T-helper 2 cell treated with Interferon-gamma antibody and Interleukin-4, amounts not matched to agents 5 μg/mL and 100 μg/mL, for 36 hours (primary cell): ENCODE results near the gene EDDM13.
"Not testable (repeated sequence)": the region's sequence is repeated elsewhere in the genome, so short reads cannot be mapped to it uniquely, and the experiment has no call there.

Experiments used
- DNase-seq: peaks from one replicate; pipeline ENCODE4 v3.0.0; 2021; ENCODE audit warnings: low spot score
- H3K27ac Mint-ChIP-seq: one replicate; pipeline ENCODE4 v1.8.0; 2021; ENCODE audit warnings: mild to moderate bottlenecking, mixed read lengths
- H3K27me3 Mint-ChIP-seq: one replicate; pipeline ENCODE4 v1.8.0; 2021; ENCODE audit warnings: low read depth, mixed read lengths
- H3K36me3 Mint-ChIP-seq: one replicate; pipeline ENCODE4 v1.8.0; 2021; ENCODE audit warnings: low read depth, mixed read lengths
- H3K4me1 Mint-ChIP-seq: one replicate; pipeline ENCODE4 v1.8.0; 2021; ENCODE audit warnings: low read depth, mixed read lengths
- H3K4me3 Mint-ChIP-seq: one replicate; pipeline ENCODE4 v1.8.0; 2022; ENCODE audit warnings: mild to moderate bottlenecking, moderate library complexity, mixed read lengths
- H3K9me3 Mint-ChIP-seq: one replicate; pipeline ENCODE4 v1.8.0; 2021; ENCODE audit warnings: mixed read lengths

Gene EDDM13

GRCh38 chr19:56272161-56272798 is at the start of gene EDDM13:
Gene EDDM13, plus strand, starts transcription at chr19:56272748. Its CDS starts 87 bp downstream, at chr19:56272835.
- Mint-ChIP-seq H3K4me1 (no peaks in the 10 kb centered on the region), H3K27me3 (no peaks in the 10 kb centered on the region), H3K4me3 (no peak within 1 kb of the TSS), H3K27ac (no peak within 1 kb of the TSS), H3K36me3 (no peaks in the 10 kb centered on the region), H3K9me3 (no peaks in the 10 kb centered on the region)
- no peak for DNase-seq

- no peak overlapping the region for H3K4me3 Mint-ChIP-seq
- H3K27ac Mint-ChIP-seq: no peak overlapping the region
- no peaks in the 10 kb centered on the region for H3K9me3 Mint-ChIP-seq
- no peaks in the 10 kb centered on the region for H3K4me1 Mint-ChIP-seq
- no peaks in the 10 kb centered on the region for H3K36me3 Mint-ChIP-seq
- peaks cover 9% of the 10 kb centered on the region for H3K27me3 Mint-ChIP-seq
- DNase-seq: no peak
Observed at GRCh38 chr19:56222901-56223300, 49.6 kb upstream of the EDDM13 start.

GRCh38 chr19:56223481-56223880 is 49.1 kb upstream of the EDDM13 start:
- no peaks in the 10 kb centered on the region for H3K36me3 Mint-ChIP-seq
- H3K27me3 Mint-ChIP-seq: peaks cover 7% of the 10 kb centered on the region
- H3K27ac Mint-ChIP-seq: no peak overlapping the region
- no peak for DNase-seq
- no peak overlapping the region for H3K4me3 Mint-ChIP-seq
- H3K4me1 Mint-ChIP-seq: no peaks in the 10 kb centered on the region
- H3K9me3 Mint-ChIP-seq: no peaks in the 10 kb centered on the region

- no peak overlapping the region for H3K4me3 Mint-ChIP-seq
- no peak for DNase-seq
- H3K27ac Mint-ChIP-seq: no peak overlapping the region
- no peaks in the 10 kb centered on the region for H3K27me3 Mint-ChIP-seq
- H3K36me3 Mint-ChIP-seq: no peaks in the 10 kb centered on the region
- H3K4me1 Mint-ChIP-seq: no peaks in the 10 kb centered on the region
- no peaks in the 10 kb centered on the region for H3K9me3 Mint-ChIP-seq
Observed at GRCh38 chr19:56245121-56245740, 27.3 kb upstream of the EDDM13 start.

GRCh38 chr19:56245764-56246163 is 26.8 kb upstream of the EDDM13 start:
- H3K36me3 Mint-ChIP-seq, H3K4me3 Mint-ChIP-seq, DNase-seq, H3K4me1 Mint-ChIP-seq, H3K9me3 Mint-ChIP-seq, H3K27me3 Mint-ChIP-seq, H3K27ac Mint-ChIP-seq: not testable (repeated sequence)

GRCh38 chr19:56248736-56249338 is 23.7 kb upstream of the EDDM13 start:
- H3K27ac Mint-ChIP-seq, H3K36me3 Mint-ChIP-seq, H3K4me3 Mint-ChIP-seq, H3K27me3 Mint-ChIP-seq, DNase-seq, H3K4me1 Mint-ChIP-seq, H3K9me3 Mint-ChIP-seq: not testable (repeated sequence)

GRCh38 chr19:56252699-56253422 is 19.7 kb upstream of the EDDM13 start:
- no peaks in the 10 kb centered on the region for H3K27me3 Mint-ChIP-seq

GRCh38 chr19:56253737-56254136 is 18.8 kb upstream of the EDDM13 start:
- no peak for DNase-seq
- no peak overlapping the region for H3K27ac Mint-ChIP-seq
- no peaks in the 10 kb centered on the region for H3K4me1 Mint-ChIP-seq
- no peaks in the 10 kb centered on the region for H3K27me3 Mint-ChIP-seq
- no peak overlapping the region for H3K4me3 Mint-ChIP-seq
- no peaks in the 10 kb centered on the region for H3K36me3 Mint-ChIP-seq
- H3K9me3 Mint-ChIP-seq: peaks cover 5% of the 10 kb centered on the region

More at GRCh38 chr19:56252699-56253422, 19.7 kb upstream of the EDDM13 start:
- Mint-ChIP-seq H3K4me3 (no peak overlapping the region), H3K9me3 (peaks cover 5% of the 10 kb centered on the region), H3K36me3 (no peaks in the 10 kb centered on the region), H3K4me1 (no peaks in the 10 kb centered on the region), H3K27ac (no peak overlapping the region)
- peak; percentile 41 for DNase-seq

GRCh38 chr19:56258272-56258671 is 14.3 kb upstream of the EDDM13 start:
- Mint-ChIP-seq H3K27me3 (no peaks in the 10 kb centered on the region), H3K9me3 (no peaks in the 10 kb centered on the region), H3K4me1 (no peaks in the 10 kb centered on the region), H3K27ac (no peak overlapping the region), H3K36me3 (no peaks in the 10 kb centered on the region), H3K4me3 (no peak overlapping the region)
- no peak for DNase-seq

GRCh38 chr19:56261145-56261544 is 11.4 kb upstream of the EDDM13 start:
- Mint-ChIP-seq H3K27me3 (no peaks in the 10 kb centered on the region), H3K27ac (no peak overlapping the region), H3K4me3 (no peak overlapping the region), H3K36me3 (no peaks in the 10 kb centered on the region), H3K9me3 (no peaks in the 10 kb centered on the region), H3K4me1 (no peaks in the 10 kb centered on the region)
- DNase-seq: no peak

- H3K9me3 Mint-ChIP-seq, H3K4me3 Mint-ChIP-seq, H3K27me3 Mint-ChIP-seq, H3K36me3 Mint-ChIP-seq, H3K27ac Mint-ChIP-seq, DNase-seq, H3K4me1 Mint-ChIP-seq: not testable (repeated sequence)
Observed at GRCh38 chr19:56261932-56262331, 10.6 kb upstream of the EDDM13 start.

- no peaks in the 10 kb centered on the region for H3K4me1 Mint-ChIP-seq
- no peaks in the 10 kb centered on the region for H3K27me3 Mint-ChIP-seq
- H3K9me3 Mint-ChIP-seq: no peaks in the 10 kb centered on the region
- H3K36me3 Mint-ChIP-seq: no peaks in the 10 kb centered on the region
- no peak overlapping the region for H3K4me3 Mint-ChIP-seq
- no peak for DNase-seq
- no peak overlapping the region for H3K27ac Mint-ChIP-seq
Observed at GRCh38 chr19:56263319-56263718, 9.2 kb upstream of the EDDM13 start.

- Mint-ChIP-seq H3K36me3 (no peaks in the 10 kb centered on the region), H3K4me1 (no peaks in the 10 kb centered on the region), H3K27ac (no peak overlapping the region), H3K4me3 (no peak overlapping the region), H3K27me3 (no peaks in the 10 kb centered on the region), H3K9me3 (no peaks in the 10 kb centered on the region)
- DNase-seq: no peak
Observed at GRCh38 chr19:56266051-56266450, 6.5 kb upstream of the EDDM13 start.

- Mint-ChIP-seq H3K27me3 (no peaks in the 10 kb centered on the region), H3K4me3 (no peak overlapping the region), H3K9me3 (no peaks in the 10 kb centered on the region), H3K36me3 (no peaks in the 10 kb centered on the region), H3K27ac (no peak overlapping the region), H3K4me1 (no peaks in the 10 kb centered on the region)
- DNase-seq: no peak
Observed at GRCh38 chr19:56269348-56269747, 3.2 kb upstream of the EDDM13 start.
